ENCODE measurements around the gene ACBD4.

DNA sequence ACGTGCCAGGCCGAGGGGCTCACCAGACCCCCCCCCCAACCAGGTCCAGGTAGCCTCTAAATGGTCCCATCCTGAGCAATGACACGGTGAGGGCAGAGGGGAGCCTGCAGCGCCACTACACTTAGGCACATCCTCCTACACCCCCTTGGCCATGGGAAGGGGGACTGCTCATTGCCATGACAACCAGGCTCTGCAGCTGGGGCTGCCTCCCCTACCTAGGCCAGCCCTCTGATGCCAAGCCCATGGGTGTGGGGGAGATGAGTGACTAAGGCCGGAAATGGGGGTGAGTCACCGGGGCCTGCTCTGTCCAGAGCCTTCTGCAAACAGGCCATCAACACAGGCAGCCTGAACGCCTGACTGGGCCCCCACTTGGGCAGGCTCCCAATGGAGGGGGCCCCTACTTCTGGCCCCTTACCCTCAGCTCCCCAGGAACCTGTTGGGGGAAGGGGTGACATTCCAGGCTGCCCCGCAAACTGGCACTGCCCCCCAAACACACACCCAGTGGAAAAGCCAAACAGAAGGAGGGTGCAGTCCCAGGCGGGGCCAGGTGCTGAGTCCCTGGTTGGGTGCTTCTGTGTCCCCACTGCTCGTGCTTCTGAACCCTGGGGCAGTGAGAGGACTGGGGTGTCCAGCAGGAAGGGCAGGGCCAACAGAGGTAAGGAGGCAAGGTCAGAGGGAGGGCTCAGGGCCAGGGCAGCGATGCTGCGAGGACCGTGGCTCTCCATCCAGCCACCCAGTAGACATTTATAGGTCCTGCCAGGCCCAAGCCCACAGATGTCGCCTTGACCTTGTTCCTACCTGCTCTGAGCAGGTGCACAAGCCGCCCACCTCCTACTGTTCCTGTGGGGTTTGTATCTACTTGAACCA, 11.3 kb upstream of the ACBD4 start:
- TF ChIP-seq, protein P1, sequence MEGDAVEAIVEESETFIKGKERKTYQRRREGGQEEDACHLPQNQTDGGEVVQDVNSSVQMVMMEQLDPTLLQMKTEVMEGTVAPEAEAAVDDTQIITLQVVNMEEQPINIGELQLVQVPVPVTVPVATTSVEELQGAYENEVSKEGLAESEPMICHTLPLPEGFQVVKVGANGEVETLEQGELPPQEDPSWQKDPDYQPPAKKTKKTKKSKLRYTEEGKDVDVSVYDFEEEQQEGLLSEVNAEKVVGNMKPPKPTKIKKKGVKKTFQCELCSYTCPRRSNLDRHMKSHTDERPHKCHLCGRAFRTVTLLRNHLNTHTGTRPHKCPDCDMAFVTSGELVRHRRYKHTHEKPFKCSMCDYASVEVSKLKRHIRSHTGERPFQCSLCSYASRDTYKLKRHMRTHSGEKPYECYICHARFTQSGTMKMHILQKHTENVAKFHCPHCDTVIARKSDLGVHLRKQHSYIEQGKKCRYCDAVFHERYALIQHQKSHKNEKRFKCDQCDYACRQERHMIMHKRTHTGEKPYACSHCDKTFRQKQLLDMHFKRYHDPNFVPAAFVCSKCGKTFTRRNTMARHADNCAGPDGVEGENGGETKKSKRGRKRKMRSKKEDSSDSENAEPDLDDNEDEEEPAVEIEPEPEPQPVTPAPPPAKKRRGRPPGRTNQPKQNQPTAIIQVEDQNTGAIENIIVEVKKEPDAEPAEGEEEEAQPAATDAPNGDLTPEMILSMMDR (conservative IDR thresholded peaks at IDR 0.05; ENCODE audit: low read depth, low read length), result no peak
- TF ChIP-seq EZH2 (IDR thresholded peaks at IDR 0.05; ENCODE audit: borderline replicate concordance, low read depth, low read length, poor library complexity, severe bottlenecking), result no peak
